GM21526 (cell line): ENCODE data around the gene PRELID3B.
A peak's percentile ranks its signal among the peaks of the same experiment; 100 is the strongest.
"Not testable (repeated sequence)": the region's sequence is repeated elsewhere in the genome, so short reads cannot be mapped to it uniquely, and the experiment has no call there.

ENCODE experiments used
- ATAC-seq: cut with Tn5 transposase; IDR thresholded peaks from one replicate; pipeline ENCODE4 v1.9.1; 2021; ENCODE audit warnings: moderate library complexity; ENCODE audit not compliant: unreplicated experiment, low FRiP score

PRELID3B gene

GRCh38 chr20:59013031-59013951 lies 29.3 kb downstream of the PRELID3B start:
- no peak for ATAC-seq

- ATAC-seq, result not testable (repeated sequence)
Measured at GRCh38 chr20:59011874-59012157, 30.8 kb downstream of the PRELID3B start.

DNA sequence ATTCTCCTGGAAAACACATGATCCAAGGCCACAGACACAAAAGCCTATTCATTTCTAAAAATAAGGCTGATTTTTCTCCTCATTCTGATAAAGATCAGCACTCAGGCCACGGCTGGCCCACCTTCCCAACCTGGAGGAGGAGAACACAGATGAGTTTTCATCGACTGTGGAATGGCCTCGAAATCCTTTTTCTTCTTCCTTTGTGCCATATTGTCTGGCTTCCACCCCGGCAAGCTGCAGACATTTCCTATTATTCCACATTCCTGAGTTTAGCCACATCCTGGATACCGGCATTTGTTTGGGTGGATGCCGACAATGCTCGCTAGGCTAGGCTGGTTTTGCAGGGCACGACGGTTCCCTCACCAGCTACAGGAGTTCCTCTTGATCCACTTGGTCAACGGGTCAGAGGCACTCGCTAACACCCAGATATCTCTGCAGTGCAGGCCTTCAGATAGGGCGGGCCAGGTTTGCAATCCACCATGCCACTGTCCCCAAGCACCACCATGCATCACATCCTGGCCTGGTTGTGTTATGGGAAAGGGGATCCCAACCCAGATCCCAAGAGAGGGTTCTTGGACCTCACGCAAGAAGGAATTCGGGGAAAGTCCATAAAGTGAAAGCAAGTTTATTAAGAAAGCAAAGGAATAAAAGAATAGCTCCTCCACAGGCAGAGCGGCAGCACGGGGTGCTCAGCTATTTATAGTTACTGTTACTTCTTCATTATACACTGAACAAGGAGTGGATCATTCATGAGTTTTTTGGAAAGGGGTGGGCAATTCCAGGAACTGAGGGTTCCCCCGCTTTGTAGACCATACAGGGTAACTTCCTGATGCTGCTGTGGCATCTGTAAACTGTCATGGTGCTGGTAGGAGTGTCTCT lies 31.4 kb downstream of the PRELID3B start:
- no peak for ATAC-seq

GRCh38 chr20:59010321-59010994 lies 32.1 kb downstream of the PRELID3B start:
- no peak for ATAC-seq

DNA sequence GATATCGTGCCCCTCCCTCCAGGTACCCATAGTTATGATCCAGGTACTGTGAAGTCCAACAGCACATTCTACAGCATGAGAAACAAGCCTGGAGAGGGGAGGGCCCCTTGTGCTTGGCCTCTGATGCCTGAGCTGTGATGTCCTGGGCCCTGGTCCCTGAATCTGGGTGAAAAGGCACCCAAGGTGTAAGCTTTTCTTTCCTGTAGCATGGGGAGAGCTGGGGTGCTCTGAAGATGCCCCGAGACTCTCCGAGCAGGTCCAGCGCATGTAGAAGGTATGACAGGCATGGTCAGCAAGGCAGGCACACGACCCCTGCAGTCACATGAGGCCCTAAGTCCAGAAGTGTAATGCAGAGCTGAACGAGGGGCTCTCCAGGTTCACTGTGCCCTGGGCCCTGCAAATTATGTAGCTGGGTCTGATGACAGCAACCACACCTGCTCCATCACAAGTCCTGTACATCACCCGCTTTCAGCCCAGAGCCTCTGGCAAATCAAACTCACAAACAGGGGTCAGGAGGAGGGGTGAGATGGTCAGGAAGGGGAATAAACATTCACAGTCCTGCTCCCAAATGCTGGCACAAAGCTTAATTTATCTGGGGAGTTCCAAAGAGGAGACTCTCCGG lies 33.8 kb downstream of the PRELID3B start:
- ATAC-seq, result no peak

DNA sequence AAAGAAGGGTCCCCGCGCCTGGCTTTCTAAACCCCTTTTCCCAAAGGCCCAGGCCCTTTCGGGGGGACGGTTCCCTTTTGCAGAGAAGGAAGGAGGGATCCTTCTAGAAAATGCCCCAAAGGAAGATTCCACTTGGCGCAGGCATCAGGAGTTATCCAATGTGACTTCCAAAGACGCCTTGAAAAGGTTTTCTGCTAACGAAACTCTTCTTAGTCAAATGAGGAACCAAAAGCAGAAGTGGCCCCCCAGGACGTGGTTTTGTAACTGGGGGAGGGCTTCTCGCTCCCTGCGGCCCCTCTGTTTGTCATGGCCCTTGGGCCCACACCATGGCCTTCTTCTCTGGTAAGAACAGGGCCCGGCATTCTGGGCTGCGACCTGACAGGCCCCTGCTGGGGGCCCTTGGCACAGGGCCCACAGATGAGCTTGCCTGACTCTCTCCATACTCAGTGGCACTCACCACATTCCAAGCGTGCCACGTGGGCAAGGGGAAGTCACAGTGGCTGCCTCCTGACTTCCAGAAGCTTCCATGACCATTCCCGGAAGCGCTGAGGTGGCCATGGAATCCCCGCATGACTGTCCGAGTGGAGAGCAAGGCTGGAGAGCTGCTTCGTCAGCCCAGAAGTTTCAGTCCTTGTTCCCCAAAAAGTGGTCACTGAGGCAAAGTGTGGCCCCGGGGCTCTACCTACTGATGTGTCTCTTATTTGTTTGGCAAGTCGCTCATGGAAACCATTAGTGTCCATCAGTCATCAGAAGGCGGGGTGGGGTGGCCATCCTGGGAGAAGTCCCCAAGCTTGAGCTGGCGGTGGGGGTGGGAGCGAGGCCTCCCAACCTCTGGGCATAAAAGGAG lies 34.7 kb downstream of the PRELID3B start:
- peak; percentile 40 for ATAC-seq

DNA sequence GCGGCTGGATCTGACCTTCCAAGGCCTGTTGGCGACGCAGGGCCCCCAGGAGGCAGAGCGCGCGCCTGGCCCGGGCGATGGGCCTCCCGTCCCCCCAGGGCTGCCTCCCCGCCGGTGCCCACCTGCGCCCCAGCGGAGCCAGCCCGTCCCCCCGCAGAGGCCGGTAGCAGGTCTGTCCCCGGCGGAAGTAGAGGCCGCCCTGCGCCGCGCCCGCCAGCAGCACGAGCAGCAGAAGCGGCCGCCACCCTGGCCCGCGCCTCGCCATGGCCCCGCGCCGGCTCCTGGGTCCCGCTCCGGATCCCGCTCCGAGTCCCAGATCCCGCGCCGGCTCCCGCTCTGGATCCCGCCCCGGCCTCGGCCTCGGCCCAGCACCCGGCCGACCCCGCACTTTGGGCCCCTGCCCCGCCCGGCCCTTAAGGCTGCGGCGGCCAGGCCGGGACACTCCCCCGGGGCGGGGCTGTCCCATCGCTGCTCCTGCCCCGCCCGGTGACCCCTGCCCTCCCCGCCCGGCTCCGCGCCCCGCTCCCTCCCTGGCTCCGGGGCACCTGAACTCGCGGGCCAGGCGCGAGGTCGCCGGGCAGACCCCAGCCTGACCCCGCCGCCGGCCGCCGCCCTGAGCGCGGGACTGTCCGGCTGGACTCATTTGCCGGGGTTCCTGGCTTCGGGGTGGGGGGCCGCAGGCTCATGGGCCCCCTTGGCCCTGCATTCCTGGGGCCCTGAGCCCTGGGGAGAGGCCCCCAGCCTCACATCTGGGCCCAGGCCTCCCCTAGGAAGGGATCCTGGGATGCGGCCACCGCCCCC lies 35.5 kb downstream of the PRELID3B start, which contains the start of gene CTSZ:
CTSZ (minus strand) TSS at position 391 of the 801 bp plus-strand sequence; CDS start at position 265, 126 bp downstream.
- ATAC-seq, result no peak

DNA sequence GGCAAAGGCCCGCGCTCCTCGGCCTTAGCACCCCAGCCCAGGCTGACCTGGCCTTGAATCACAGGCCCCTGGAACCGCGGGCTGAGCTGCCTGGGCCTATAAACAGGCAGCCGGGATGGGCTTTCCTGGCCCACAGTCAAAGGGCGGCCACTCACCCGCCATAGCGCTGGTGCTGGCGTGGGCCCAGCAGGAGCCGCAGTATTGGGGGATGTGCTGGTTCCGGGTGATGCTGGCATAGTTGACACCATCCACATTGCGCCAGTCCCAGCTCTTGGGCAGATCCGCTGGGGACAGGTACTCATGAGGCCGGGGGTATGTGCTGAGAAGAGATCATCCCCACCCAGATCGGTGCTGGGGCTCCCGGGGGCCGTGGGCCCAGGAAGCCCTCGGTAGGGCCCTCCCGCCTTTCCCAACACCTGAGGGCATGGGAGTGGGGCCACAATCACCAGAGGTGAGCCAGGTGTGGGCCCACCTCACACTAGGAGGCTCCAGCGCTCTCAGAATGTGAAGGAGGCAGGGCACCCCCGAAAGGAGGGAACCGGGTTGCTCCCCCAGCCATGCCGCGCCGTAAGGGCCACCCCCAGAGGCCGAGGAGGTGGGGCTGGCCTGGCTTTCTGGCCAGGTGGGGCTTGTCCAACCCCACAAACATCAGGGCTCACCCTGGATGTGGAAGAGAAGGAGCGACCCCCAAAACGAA lies 36.3 kb downstream of the PRELID3B start:
- ATAC-seq, result no peak

- no peak for ATAC-seq
Measured at GRCh38 chr20:59005523-59006166, 36.9 kb downstream of the PRELID3B start.

- ATAC-seq, result peak; percentile 48
Measured at GRCh38 chr20:59004763-59005522, 37.6 kb downstream of the PRELID3B start.

- no peak for ATAC-seq
Measured at GRCh38 chr20:59004493-59004762, 38.2 kb downstream of the PRELID3B start.

DNA sequence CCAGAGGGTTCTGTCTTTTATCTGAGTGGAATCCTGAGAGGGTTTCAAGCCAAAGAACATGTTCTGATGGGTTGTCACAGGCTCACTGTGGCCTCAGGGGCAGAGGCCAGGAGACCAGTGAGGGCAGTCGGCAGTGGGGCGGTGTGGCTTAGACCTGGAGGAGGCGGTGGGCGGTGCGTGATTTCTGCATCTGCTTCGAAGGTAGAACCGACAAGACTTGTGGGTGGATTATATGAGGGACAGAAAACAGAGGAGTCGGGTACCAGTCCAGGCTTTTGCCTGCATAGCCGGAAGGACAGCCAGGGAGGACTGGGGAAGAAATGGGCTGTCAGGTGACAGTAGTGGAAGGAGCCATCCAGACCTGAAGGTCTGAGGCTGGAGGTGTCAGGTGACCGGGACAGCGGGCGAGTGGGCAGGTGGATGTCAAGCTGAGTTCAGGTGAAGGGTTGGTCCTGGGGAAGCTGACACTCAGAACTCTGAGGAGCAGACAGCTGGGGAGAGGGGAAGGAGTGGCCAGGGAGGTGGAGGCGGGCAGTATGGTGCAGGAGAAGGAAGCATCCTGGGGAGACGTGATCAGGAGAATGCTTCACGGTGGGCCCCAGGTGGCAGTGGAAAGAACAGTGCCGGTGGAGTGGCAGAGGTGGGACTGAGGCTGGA lies 38.6 kb downstream of the PRELID3B start:
- ATAC-seq, result no peak

DNA sequence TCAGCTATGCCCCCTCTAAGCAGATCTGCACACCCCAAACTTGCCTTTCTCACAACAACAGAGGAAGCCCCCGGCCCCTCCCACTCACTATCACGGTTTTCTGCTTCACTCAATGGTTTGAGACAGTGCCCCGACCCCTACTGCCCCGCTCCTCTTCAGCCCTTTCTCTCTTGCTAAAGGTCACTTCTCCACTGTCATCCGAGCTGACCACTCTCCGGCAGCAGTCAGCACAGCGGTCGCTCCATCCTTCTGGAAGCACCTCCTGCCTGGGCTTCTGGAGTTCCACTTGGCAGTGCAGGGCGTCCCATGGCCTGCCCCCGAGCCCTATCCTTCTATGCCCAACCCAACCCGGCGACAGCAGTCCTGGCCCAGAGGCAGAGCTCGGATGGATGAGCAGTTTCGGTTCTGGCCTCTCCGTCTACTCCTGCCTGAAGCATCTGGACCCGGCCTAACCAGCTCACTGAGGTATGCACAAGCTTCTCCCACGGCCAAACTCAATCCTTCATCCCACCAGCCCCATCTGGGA lies 39.6 kb downstream of the PRELID3B start:
- no peak for ATAC-seq

DNA sequence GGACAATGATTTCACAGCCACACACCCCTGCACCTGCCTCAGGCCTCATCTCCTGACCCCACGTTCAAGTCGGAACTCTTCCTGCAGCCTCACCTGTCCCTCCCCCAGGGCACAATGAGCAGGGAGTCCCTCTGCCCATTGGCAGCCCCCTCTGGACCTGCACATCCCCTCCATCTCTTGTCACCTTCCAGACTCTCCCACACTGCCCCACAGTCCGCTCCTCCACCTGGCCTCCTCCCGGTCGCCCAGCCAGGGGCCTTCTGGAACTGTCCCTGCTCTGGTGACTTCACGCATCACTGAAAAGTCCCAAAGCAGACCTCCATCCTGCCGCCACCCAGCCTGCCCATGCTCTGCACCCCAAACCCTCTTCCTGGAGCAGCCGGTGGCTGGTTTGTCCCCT lies 40.2 kb downstream of the PRELID3B start:
- no peak for ATAC-seq

DNA sequence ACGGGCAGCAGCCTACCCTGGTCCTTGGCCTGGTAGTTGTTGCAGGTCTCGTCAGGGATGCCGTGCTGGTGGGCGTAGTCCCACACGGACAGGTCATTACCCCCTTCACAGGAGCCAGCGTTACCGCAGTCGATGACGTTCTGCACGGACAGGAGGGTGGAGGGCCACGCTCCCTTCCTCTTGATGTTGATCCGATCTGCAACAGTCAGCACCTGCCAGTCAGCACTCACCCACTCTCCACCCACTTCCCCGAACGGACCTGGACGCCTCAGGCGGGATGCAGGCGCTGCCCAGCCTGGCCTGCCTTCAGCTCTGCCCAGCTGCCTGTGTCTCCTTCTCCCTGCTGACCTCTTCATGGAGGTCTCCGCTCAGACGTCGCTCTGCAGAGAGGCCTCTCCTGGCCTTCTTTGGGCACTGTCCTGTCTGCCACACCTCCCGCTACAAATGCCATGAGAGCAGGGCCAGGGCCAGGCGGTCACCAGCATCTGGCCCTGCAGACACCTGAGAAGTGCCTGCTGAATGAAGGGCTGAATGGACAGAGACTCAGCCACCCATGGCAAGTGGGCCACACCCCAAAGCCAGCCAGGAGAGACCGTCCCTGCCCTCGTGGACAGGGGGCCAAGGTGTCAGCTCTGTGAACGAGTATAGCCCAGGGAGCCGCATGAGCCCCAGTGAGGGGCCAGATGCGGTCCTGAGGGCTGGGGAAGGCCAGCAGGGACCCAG lies 41.0 kb downstream of the PRELID3B start:
- no peak for ATAC-seq

DNA sequence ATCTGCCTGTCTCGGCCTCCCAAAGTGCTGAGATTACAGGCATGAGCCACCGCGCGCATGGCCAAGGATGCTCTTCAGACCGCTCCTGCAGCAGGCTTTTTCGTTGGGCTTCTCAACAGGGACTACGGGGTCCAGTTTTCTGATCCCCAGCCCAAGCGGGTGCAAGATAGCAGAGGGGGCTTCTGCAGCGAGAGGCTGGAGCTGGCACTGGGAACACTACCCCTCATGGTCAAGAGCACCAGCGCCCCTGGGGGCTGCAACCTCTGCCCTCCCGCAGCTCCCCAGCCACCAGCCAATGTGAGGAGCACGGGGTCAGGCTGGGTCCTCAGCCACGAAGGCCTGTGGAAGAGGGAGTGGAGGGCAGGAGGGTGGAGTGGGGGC lies 41.5 kb downstream of the PRELID3B start:
- ATAC-seq, result no peak
